OCI-LY3 (cell line): ENCODE measurements around the gene CX3CL1.

Experiments used
- H2AFZ ChIP-seq: fragments of 200-600, 300-600 bp; shearing (Covaris generic); 2 replicates; pipeline ENCODE4 v1.6.0; 2014; ENCODE audit warnings: antibody characterized with exemption, low read depth, low read length
- H3K27ac ChIP-seq: fragments of 200-600, 300-600 bp; sonication (generic); 2 replicates; pipeline ENCODE4 v1.5.1; 2014; ENCODE audit warnings: mild to moderate bottlenecking, low read length, moderate library complexity, mixed read lengths
- H3K27me3 ChIP-seq: fragments of 200-600, 300-600 bp; sonication (generic); 2 replicates; pipeline ENCODE4 v1.6.1; 2014; ENCODE audit warnings: low read depth, low read length, mixed read lengths
- H3K36me3 ChIP-seq: fragments of 200-600, 300-600 bp; sonication (generic); replicated peaks from 2 replicates; pipeline ENCODE3; 2014; ENCODE audit warnings: low read depth, low read length, mixed read lengths
- H3K4me1 ChIP-seq: fragments of 300-600, 200-600 bp; sonication (generic); 2 replicates; pipeline ENCODE4 v1.6.1; 2014; ENCODE audit warnings: low read length, mixed read lengths
- H3K4me2 ChIP-seq: fragments of 200-600, 300-600 bp; sonication (generic); 2 replicates; pipeline ENCODE4 v1.6.1; 2014; ENCODE audit warnings: low read length, mixed read lengths
- H3K4me3 ChIP-seq: fragments of 300-600, 200-600 bp; sonication (generic); 2 replicates; pipeline ENCODE4 v1.5.1; 2014; ENCODE audit warnings: antibody characterized with exemption, mild to moderate bottlenecking, low read length, moderate library complexity
- H3K79me2 ChIP-seq: fragments of 300-600, 200-600 bp; shearing (Covaris generic); 2 replicates; pipeline ENCODE4 v1.6.1; 2014; ENCODE audit warnings: mild to moderate bottlenecking, low read length, mixed read lengths
- H3K9ac ChIP-seq: fragments of 300-600, 200-600 bp; shearing (Covaris generic); 2 replicates; pipeline ENCODE4 v1.6.0; 2014; ENCODE audit warnings: mild to moderate bottlenecking, low read length, moderate library complexity
- H3K9me3 ChIP-seq: fragments of 200-600, 300-600 bp; shearing (Covaris generic); 2 replicates; pipeline ENCODE4 v1.6.1; 2014; ENCODE audit warnings: low read length, mixed read lengths; ENCODE audit not compliant: insufficient read depth
- H4K20me1 ChIP-seq: fragments of 200-600, 300-600 bp; sonication (generic); 2 replicates; pipeline ENCODE4 v1.6.1; 2016; ENCODE audit warnings: low read length, mixed read lengths; ENCODE audit not compliant: insufficient read depth
- EZH2phosphoT487 ChIP-seq: fragments of 200-600 bp; shearing (Covaris generic); IDR thresholded peaks from 2 replicates; pipeline ENCODE4 v1.6.1; 2018; ENCODE audit warnings: antibody characterized with exemption, mixed run types, low read depth
- TF ChIP-seq, protein P1 (sequence below): fragments of 200-600, 300-600 bp; sonication (generic); IDR thresholded peaks from 2 replicates; pipeline ENCODE4 v1.5.1; 2014; ENCODE audit warnings: antibody characterized with exemption, low read length, low read depth

Gene CX3CL1

DNA sequence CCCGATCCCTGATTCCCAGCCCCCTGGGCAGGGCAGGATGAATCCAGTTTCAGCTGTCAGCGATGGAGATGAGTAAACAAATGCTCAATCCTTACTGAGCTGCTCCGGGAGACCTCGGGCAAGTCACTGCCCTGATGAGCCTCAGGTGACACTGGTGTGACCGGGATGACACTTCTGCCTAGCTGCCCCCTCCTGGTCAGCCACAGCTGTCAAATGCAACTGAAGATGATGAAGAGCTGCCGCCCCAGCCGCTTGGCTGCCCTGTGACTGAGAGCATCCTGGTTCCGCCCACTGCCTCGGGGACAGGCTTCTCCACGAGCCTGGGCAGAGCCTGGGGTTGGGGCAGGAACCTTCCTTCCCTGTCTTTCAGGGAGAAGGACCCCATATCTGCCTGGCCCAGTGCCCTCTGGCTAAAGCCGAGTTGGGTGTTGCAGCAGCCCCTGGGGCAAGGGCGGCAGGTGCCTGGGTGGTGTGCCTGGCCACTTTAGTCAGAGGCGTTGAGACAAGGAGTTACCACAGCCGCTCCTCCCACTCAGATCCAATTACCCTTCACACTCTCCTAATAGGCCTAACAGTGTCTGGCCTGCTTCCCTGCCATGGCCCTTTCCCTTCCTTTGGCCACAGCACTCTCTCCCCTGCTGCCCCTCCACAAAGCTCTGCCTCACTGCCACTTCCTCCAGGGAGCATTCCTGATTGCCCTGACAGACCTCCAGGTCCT is 37.7 kb downstream of the CX3CL1 start:
- H3K79me2 ChIP-seq = no peaks in the 10 kb centered on the region
- H3K9me3 ChIP-seq = no peaks in the 10 kb centered on the region
- H3K4me1 ChIP-seq = peaks cover 83% of the 10 kb centered on the region
- H3K36me3 ChIP-seq = no peaks in the 10 kb centered on the region
- peak overlapping the region; percentile 88 for H3K27ac ChIP-seq
- no peak overlapping the region for H2AFZ ChIP-seq
- H3K9ac ChIP-seq = peak overlapping the region; percentile 73; the same call in 1 of the 2 replicates
- H4K20me1 ChIP-seq = no peaks in the 10 kb centered on the region
- no peak for TF ChIP-seq EZH2phosphoT487
- TF ChIP-seq, protein P1, sequence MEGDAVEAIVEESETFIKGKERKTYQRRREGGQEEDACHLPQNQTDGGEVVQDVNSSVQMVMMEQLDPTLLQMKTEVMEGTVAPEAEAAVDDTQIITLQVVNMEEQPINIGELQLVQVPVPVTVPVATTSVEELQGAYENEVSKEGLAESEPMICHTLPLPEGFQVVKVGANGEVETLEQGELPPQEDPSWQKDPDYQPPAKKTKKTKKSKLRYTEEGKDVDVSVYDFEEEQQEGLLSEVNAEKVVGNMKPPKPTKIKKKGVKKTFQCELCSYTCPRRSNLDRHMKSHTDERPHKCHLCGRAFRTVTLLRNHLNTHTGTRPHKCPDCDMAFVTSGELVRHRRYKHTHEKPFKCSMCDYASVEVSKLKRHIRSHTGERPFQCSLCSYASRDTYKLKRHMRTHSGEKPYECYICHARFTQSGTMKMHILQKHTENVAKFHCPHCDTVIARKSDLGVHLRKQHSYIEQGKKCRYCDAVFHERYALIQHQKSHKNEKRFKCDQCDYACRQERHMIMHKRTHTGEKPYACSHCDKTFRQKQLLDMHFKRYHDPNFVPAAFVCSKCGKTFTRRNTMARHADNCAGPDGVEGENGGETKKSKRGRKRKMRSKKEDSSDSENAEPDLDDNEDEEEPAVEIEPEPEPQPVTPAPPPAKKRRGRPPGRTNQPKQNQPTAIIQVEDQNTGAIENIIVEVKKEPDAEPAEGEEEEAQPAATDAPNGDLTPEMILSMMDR = peak; percentile 14
- no peak overlapping the region for H3K4me3 ChIP-seq
- no peaks in the 10 kb centered on the region for H3K27me3 ChIP-seq
- peak overlapping the region; percentile 61 for H3K4me2 ChIP-seq

DNA sequence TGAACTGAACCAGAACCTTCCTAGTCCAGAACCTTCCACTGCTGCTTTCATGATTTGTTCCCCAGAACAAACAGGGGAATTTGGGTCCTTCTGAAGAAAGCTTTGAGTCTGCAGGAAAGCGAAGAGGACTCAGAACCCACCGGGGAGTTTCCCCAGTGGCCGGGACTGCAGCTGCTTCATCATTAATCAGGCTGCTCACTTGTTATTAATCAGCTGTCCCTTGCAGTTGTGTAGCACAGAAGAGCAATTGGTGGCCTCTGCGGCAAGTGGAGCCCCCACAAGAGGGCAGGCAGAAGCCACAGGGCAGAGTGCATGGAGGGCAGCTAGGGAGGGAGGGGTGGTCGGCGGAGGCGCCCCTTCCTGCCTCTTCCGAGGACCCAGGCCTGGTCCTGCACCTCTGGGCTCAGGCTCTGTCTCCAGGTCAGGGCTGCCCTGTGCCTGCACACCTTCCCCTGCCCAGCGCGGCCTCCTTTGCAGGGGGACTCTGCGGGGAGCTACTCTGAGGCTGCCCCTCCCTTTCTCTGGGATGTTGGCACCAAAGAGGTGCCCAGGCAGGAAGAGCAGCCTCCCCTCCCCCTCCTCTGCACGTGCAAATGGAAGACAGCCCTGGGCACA is 39.2 kb downstream of the CX3CL1 start:
- Histone ChIP-seq H3K36me3 (no peaks in the 10 kb centered on the region), H3K9me3 (no peaks in the 10 kb centered on the region), H4K20me1 (no peaks in the 10 kb centered on the region), H3K9ac (peak overlapping the region; percentile 73), H3K27ac (peak overlapping the region; percentile 88), H3K27me3 (no peaks in the 10 kb centered on the region), H3K4me2 (peak overlapping the region; percentile 61), H3K4me1 (peaks cover 87% of the 10 kb centered on the region), H3K4me3 (peak overlapping the region; percentile 56), H2AFZ (no peak overlapping the region), H3K79me2 (no peaks in the 10 kb centered on the region)
- TF ChIP-seq, protein P1 = peak; percentile 30
- no peak for TF ChIP-seq EZH2phosphoT487

DNA sequence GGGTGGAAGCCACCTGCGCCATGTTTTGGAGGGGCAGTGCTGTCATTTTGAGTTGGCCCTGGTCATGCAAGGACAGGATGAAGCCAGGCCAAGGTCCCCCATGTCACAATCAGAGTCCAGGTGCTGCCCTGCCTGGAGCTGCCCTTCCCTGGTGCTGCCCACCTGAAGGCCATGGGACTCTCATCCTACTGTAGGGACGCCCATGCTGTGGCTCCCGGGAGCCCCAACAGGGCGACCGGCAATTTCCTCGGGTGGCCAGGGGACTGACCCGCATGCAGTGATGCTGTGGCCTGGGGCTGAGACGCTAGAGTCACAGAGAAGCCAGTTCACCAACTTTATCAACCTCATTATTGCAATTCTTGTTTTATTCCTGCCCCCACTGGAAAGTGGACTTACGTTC is 40.3 kb downstream of the CX3CL1 start:
- TF ChIP-seq EZH2phosphoT487 = no peak
- Histone ChIP-seq H4K20me1 (no peaks in the 10 kb centered on the region), H2AFZ (no peak overlapping the region), H3K27ac (peak overlapping the region; percentile 88), H3K9me3 (no peaks in the 10 kb centered on the region), H3K4me1 (peaks cover 84% of the 10 kb centered on the region), H3K9ac (peak overlapping the region; percentile 73), H3K4me2 (peak overlapping the region; percentile 61), H3K27me3 (no peaks in the 10 kb centered on the region), H3K4me3 (peak overlapping the region; percentile 56), H3K79me2 (no peaks in the 10 kb centered on the region), H3K36me3 (no peaks in the 10 kb centered on the region)

DNA sequence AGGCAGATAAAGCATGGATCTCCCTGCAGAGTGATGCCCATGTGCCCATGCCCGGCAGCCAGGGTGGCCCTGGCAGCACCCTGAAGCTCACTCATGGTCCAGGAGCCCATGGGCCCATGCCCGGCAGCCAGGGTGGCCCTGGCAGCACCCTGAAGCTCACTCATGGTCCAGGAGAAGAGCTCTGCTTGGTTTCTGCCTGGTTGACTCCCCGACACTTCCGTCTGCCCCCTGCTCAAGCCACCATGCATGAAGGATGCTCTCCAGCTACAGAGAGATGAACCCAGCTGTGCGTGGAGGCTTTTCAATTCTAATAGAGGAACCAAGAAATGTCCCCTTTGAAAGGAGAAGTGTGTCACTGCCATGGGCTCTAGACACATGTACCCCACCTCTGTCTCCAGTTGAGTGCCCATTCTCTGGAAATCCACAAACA is 41.0 kb downstream of the CX3CL1 start:
- Histone ChIP-seq H4K20me1 (no peaks in the 10 kb centered on the region), H3K27me3 (no peaks in the 10 kb centered on the region), H3K79me2 (no peaks in the 10 kb centered on the region), H3K4me2 (peak overlapping the region; percentile 61), H2AFZ (no peak overlapping the region), H3K4me3 (peak overlapping the region; percentile 56), H3K36me3 (no peaks in the 10 kb centered on the region), H3K9ac (peak overlapping the region; percentile 73), H3K9me3 (no peaks in the 10 kb centered on the region), H3K27ac (peak overlapping the region; percentile 88), H3K4me1 (peaks cover 89% of the 10 kb centered on the region)
- TF ChIP-seq, protein P1 = no peak
- no peak for TF ChIP-seq EZH2phosphoT487
